Posterior vena cava (tissue), 2 donors: Measurements from ENCODE around the gene PFKFB3. TPM values are rescaled to one million over a fixed set of nuclear protein-coding genes. Genes with fewer than 3 reads are reported as not detected.
A peak's percentile ranks its signal among the peaks of the same experiment; 100 is the strongest.
"Not testable (repeated sequence)": the region's sequence is repeated elsewhere in the genome, so short reads cannot be mapped to it uniquely, and the experiment has no call there.

Experiments
- DNase-seq: peaks from one replicate; pipeline ENCODE4 v3.0.0-alpha.2; 2020; ENCODE audit warnings: low spot score
- intact Hi-C, 2 donors: fragments of 100-400 bp; cut with DNase I; formaldehyde crosslinking; loops; one replicate each; pipeline versions ENCODE4 v1.14.1 to v1.14.2; 2022 to 2023
- total RNA-seq, 2 donors: library from RNA; stranded (reverse); fragmentation: NEBNext Ultra II Directional; extraction: Animal tissue kit (Norgen Biotek cat#: 25700); gene quantifications; one replicate each; pipeline ENCODE4 v1.2.1, GENCODE V29; 2021
- donor health status: DM: yes; HTN: yes; CAD: no.
- donor health status: DM: yes; HTN: yes; CAD: no.

The PFKFB3 gene
- total RNA-seq, 2 donors from 2014 or later, result 33.2 to 43.1 TPM

- intact Hi-C loops, result no loop called here
- no peak for DNase-seq
These were observed 25.9 kb downstream of the PFKFB3 start for GRCh38 chr10:6228647-6229046.

- DNase-seq, result no peak
- intact Hi-C loops, result no loop called here
These were observed 26.6 kb downstream of the PFKFB3 start for GRCh38 chr10:6229290-6229689.

GRCh38 chr10:6229746-6230145 is 27.0 kb downstream of the PFKFB3 start:
- no peak for DNase-seq
- intact Hi-C loops, result no loop called here

GRCh38 chr10:6230315-6230714 is 27.6 kb downstream of the PFKFB3 start:
- no peak for DNase-seq
- intact Hi-C loops, result no loop called here

GRCh38 chr10:6231146-6231545 is 28.4 kb downstream of the PFKFB3 start:
- DNase-seq, result no peak
- intact Hi-C loops, result no loop called here

- intact Hi-C loops, result no loop called here
- no peak for DNase-seq
These were observed 29.0 kb downstream of the PFKFB3 start for GRCh38 chr10:6231730-6232129.

GRCh38 chr10:6232225-6232807 is 29.6 kb downstream of the PFKFB3 start:
- DNase-seq, result no peak
- intact Hi-C loops, result no loop called here

GRCh38 chr10:6232846-6233724 is 30.4 kb downstream of the PFKFB3 start:
- intact Hi-C loops, result no loop called here
- DNase-seq, result no peak

- DNase-seq, result no peak
- intact Hi-C loops, result no loop called here
These were observed 31.1 kb downstream of the PFKFB3 start for GRCh38 chr10:6233725-6234277.

- intact Hi-C loops, result no loop called here
- DNase-seq, result peak; percentile 49
These were observed 31.6 kb downstream of the PFKFB3 start for GRCh38 chr10:6234371-6234770.

- peak; percentile 66 for DNase-seq
- intact Hi-C loops, result no loop called here
These were observed 33.8 kb downstream of the PFKFB3 start for GRCh38 chr10:6236349-6237198.

GRCh38 chr10:6237199-6237530 is 34.4 kb downstream of the PFKFB3 start:
- intact Hi-C loops, result no loop called here
- DNase-seq, result no peak

- intact Hi-C loops, DNase-seq: not testable (repeated sequence)
These were observed 36.0 kb downstream of the PFKFB3 start for GRCh38 chr10:6238587-6239212.

- intact Hi-C loops, result no loop called here
- no peak for DNase-seq
These were observed 36.7 kb downstream of the PFKFB3 start for GRCh38 chr10:6239213-6239991.

- intact Hi-C loops, result no loop called here
- no peak for DNase-seq
These were observed 37.5 kb downstream of the PFKFB3 start for GRCh38 chr10:6240254-6240653.

GRCh38 chr10:6242089-6242488 is 39.4 kb downstream of the PFKFB3 start:
- intact Hi-C loops, result no loop called here
- no peak for DNase-seq

GRCh38 chr10:6244510-6244909 is 41.8 kb downstream of the PFKFB3 start:
- no peak for DNase-seq
- intact Hi-C loops, result no loop called here

- intact Hi-C loops, result no loop called here
- no peak for DNase-seq
These were observed 44.4 kb downstream of the PFKFB3 start for GRCh38 chr10:6247041-6247712.
